ENCODE measurements around the gene ANKRD53.

ANKRD53 gene

DNA sequence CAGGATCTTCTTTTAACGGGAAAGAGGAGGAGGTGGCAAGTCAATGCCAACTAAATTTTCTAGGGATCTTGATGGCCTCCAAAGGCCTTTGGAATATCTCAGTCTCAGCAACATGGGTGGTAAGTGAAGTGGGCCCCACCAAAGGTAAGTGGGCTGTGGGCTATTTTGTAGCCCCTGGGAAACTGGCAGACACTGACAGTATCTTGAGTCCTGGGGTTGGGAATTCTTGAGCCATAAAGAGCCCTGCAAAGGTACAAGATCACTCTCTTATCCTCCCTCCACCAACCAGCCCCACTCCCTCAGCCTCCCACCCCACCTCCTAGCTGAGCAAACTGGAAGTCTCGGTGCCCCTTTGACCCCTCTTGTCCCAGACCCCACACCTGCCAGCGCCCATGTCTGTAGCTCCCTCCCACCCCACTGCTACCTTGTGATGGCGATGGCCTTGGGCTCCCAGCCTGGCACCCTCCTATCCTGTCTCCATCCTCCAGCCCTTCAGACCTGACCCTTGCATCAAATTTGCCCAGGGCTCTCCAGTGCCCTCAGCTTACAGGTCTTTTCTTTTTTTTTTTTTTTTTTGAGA lies 34.2 kb upstream of the ANKRD53 start:
- no peak for DNase-seq

- DNase-seq, result peak; percentile 45
These were observed 31.5 kb upstream of the ANKRD53 start for GRCh38 chr2:70946832-70947442.

- no peak for DNase-seq
These were observed 30.8 kb upstream of the ANKRD53 start for GRCh38 chr2:70947556-70948184.

- DNase-seq, result peak; percentile 81
These were observed 30.0 kb upstream of the ANKRD53 start for GRCh38 chr2:70948337-70949003.

GRCh38 chr2:70949086-70949485 lies 29.3 kb upstream of the ANKRD53 start:
- no peak for DNase-seq

DNA sequence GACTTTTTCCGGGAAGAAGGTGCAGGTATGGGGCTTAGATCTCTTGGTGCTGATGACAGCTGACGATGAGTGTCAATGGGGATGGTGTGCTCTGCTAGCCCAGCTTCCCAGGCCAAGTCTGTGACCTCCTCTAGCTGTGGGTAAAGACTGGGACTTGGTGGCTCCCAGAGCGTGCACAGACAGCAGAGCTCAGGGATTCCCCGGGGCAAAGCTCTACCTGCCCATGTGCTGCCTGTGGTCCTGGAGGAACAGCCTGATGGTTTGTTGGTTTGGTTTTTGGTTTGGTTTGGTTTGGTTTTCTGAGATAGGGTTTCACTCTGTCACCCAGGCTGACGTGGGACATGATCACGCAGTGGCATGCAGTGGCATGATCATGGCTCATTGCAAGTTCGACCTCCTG lies 23.5 kb upstream of the ANKRD53 start:
- DNase-seq, result no peak

GRCh38 chr2:70956141-70956540 lies 22.3 kb upstream of the ANKRD53 start:
- DNase-seq, result no peak

DNA sequence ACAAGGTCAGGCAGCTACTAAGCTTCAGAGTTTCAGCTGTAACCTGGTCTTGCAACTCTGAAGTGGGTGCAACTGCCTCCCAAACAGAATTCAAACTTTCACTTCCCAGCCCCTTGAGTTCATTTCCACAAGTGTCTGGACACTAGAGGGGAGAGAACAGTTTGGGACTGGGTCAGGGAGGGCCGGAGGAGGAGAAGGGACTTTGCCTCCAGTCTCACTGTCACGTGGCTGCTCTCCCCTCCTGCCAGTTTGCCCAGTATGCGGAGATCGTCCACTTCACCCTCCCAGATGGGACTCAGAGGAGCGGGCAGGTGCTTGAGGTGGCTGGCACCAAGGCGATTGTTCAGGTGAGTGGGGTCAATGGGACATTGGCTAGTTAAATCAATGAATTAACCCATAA lies 20.6 kb upstream of the ANKRD53 start:
- DNase-seq, result no peak

GRCh38 chr2:70958759-70959158 lies 19.7 kb upstream of the ANKRD53 start:
- DNase-seq, result no peak

DNA sequence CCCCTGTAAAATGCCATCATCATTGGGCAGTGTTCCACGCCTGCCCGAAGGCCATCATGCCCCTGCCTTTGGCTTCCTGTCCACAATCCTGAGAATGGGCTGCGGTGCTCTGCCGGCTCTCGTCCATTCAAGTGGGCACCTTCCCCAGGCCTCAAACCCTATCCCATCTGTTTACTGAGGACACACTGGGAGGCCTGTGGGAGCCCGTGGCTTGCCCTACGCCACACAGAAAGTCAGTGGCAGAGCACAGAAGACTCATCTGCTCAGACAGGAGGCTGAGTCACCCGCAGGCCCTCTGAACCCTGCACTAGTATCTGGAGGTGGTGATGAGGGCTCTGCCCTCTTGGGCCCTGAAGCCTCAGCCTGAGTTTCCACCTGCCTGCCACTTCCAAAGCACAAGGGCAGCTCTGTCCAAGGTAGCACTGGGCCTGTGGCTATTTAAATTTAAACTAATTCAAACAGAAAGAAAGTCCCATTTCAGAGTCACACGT lies 19.1 kb upstream of the ANKRD53 start:
- no peak for DNase-seq

- DNase-seq, result no peak
These were observed 18.3 kb upstream of the ANKRD53 start for GRCh38 chr2:70959851-70960832.

- DNase-seq, result no peak
These were observed 17.4 kb upstream of the ANKRD53 start for GRCh38 chr2:70960833-70961647.

DNA sequence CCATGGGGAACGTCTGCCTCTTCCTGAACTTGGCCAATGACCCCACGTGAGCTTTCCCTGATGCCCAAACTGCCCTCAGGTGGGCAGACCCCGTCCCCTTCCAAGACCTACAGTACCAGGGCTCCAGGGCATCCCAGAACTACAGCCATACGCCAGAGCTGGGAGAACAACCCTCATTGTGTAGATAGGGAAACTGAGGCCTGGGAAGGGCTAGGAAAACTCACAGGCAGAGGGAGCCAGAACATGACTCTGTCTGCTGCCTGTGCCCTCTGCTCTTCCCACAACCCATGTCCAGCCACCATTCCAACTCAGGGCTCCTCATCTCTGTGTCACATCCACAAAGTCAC lies 16.8 kb upstream of the ANKRD53 start:
- no peak for DNase-seq

- no peak for DNase-seq
These were observed 16.1 kb upstream of the ANKRD53 start for GRCh38 chr2:70962211-70962884.

GRCh38 chr2:70962885-70963878 lies 15.2 kb upstream of the ANKRD53 start:
- DNase-seq, result no peak

DNA sequence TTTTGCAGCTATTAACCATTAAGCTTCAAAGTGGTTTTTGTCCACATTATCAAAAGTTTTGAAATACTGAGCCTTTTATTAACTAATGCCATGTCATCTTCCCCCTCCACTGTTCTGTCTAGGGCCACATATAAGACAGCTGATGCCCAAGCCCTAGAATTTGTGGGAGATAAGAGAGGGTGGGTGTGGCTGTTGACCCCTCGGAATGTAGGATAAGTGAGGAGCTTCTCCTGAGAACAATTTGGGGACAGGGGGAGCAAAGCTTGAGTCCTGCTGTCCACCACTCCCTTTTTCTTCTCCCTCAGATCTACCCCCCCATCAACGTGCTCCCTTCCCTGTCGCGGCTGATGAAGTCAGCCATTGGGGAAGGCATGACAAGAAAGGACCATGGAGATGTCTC lies 14.3 kb upstream of the ANKRD53 start:
- no peak for DNase-seq

GRCh38 chr2:70964596-70965386 lies 13.6 kb upstream of the ANKRD53 start:
- DNase-seq, result peak; percentile 83

- no peak for DNase-seq
These were observed 12.9 kb upstream of the ANKRD53 start for GRCh38 chr2:70965506-70965905.

DNA sequence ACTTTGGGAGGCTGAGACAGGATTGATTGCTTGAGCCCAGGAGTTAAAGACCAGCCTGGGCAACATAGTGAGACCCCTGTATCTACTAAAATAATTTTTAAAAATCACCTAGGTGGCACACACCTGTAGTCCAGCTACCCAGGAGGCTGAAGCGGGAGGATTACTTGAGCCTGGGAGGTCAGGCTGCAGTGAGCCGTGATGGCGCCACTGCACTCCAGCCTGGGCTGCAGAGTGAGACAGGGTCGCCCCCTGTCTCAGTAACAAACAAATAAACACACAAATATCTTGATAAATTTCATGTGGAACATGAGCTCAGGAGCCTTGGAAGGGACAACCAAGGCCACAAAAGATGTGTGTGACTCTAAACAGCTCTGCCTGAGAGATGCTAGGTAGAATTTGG lies 11.7 kb upstream of the ANKRD53 start:
- DNase-seq, result no peak
